ENCODE data around the gene TGFB2. TPM values are rescaled to one million over a fixed set of nuclear protein-coding genes. Genes with fewer than 3 reads are reported as not detected.

Gene TGFB2
- polyA plus RNA-seq, 1 donor (not counting 4 experiments of a cell fraction or from before 2014, with no cell fraction given), result 21.5 TPM

GRCh38 chr1:218349348-218350034 lies 4.4 kb downstream of the TGFB2 start:
- Histone ChIP-seq H3K79me2 (ENCODE audit: control insufficient read depth, insufficient read depth, low read length) (peaks cover 84% of the 10 kb centered on the region), H3K27me3 (ENCODE audit: control insufficient read depth, extremely low read depth, insufficient read depth, low read length) (no peaks in the 10 kb centered on the region), H3K27ac (ENCODE audit: control insufficient read depth, insufficient read depth, low read length) (no peak overlapping the region), H3K4me1 (ENCODE audit: control insufficient read depth, extremely low read depth, insufficient read depth, low read length) (peaks cover 27% of the 10 kb centered on the region), H4K20me1 (ENCODE audit: control insufficient read depth, extremely low read depth, insufficient read depth, low read length) (no peaks in the 10 kb centered on the region), H3K4me2 (ENCODE audit: control insufficient read depth, extremely low read depth, insufficient read depth, low read depth, low read length) (peak overlapping the region; percentile 86), H2AFZ (ENCODE audit: control insufficient read depth, low read length) (no peak overlapping the region), H3K36me3 (ENCODE audit: control insufficient read depth in 2 of 2, extremely low read depth in 1 of 2, insufficient read depth in 2 of 2, low read length in 2 of 2) (no peaks in the 10 kb centered on the region), H3K4me3 (ENCODE audit: control insufficient read depth in 2 of 3, extremely low read depth in 1 of 3, insufficient read depth in 2 of 3, low read depth in 1 of 3, low read length in 3 of 3) (peak overlapping the region; percentile 67 to 100 (median 93)), H3K9me1 (ENCODE audit: control insufficient read depth, extremely low read depth, insufficient read depth, low read length) (no peaks in the 10 kb centered on the region), H3K9ac (ENCODE audit: control insufficient read depth, extremely low read depth, insufficient read depth, low read length) (peak overlapping the region; percentile 46), H3K9me3 (ENCODE audit: control insufficient read depth, low read depth, low read length) (no peaks in the 10 kb centered on the region)
- DNase-seq (ENCODE audit: low read depth, low spot score) (no peak), FAIRE-seq (no peak)
- dilution Hi-C loops (cut with MboI; ENCODE audit: extremely low pct_ligation_motif_present, low sequenced_read_pairs), result no loop called here
- TF ChIP-seq EZH2 (IDR thresholded peaks at IDR 0.05; ENCODE audit: low read length) (no peak), CTCF (optimal IDR thresholded peaks at IDR 0.05 in 1 of 3, IDR thresholded peaks at IDR 0.05 in 1 of 3, conservative IDR thresholded peaks at IDR 0.05 in 1 of 3; ENCODE audit: extremely low read depth in 1 of 3, insufficient read depth in 2 of 3, low read length in 3 of 3) (no peak)

GRCh38 chr1:218350035-218350525 lies 4.9 kb downstream of the TGFB2 start:
- DNase-seq (ENCODE audit: low read depth, low spot score) (no peak), FAIRE-seq (no peak)
- dilution Hi-C loops (cut with MboI; ENCODE audit: extremely low pct_ligation_motif_present, low sequenced_read_pairs), result no loop called here
- Histone ChIP-seq H3K27me3 (ENCODE audit: control insufficient read depth, extremely low read depth, insufficient read depth, low read length) (no peaks in the 10 kb centered on the region), H3K9me3 (ENCODE audit: control insufficient read depth, low read depth, low read length) (no peaks in the 10 kb centered on the region), H3K27ac (ENCODE audit: control insufficient read depth, insufficient read depth, low read length) (no peak overlapping the region), H3K4me2 (ENCODE audit: control insufficient read depth, extremely low read depth, insufficient read depth, low read depth, low read length) (peak overlapping the region; percentile 86), H3K9ac (ENCODE audit: control insufficient read depth, extremely low read depth, insufficient read depth, low read length) (no peak overlapping the region), H3K4me3 (ENCODE audit: control insufficient read depth in 2 of 3, extremely low read depth in 1 of 3, insufficient read depth in 2 of 3, low read depth in 1 of 3, low read length in 3 of 3) (peak overlapping the region in 2 of 3 experiments; percentile 9 to 100), H4K20me1 (ENCODE audit: control insufficient read depth, extremely low read depth, insufficient read depth, low read length) (no peaks in the 10 kb centered on the region), H3K79me2 (ENCODE audit: control insufficient read depth, insufficient read depth, low read length) (peaks cover 90% of the 10 kb centered on the region), H2AFZ (ENCODE audit: control insufficient read depth, low read length) (no peak overlapping the region), H3K9me1 (ENCODE audit: control insufficient read depth, extremely low read depth, insufficient read depth, low read length) (no peaks in the 10 kb centered on the region), H3K36me3 (ENCODE audit: control insufficient read depth in 2 of 2, extremely low read depth in 1 of 2, insufficient read depth in 2 of 2, low read length in 2 of 2) (no peaks in the 10 kb centered on the region), H3K4me1 (ENCODE audit: control insufficient read depth, extremely low read depth, insufficient read depth, low read length) (peaks cover 24% of the 10 kb centered on the region)
- TF ChIP-seq CTCF (optimal IDR thresholded peaks at IDR 0.05 in 1 of 3, IDR thresholded peaks at IDR 0.05 in 1 of 3, conservative IDR thresholded peaks at IDR 0.05 in 1 of 3; ENCODE audit: extremely low read depth in 1 of 3, insufficient read depth in 2 of 3, low read length in 3 of 3), result no peak
- no peak for TF ChIP-seq EZH2 (IDR thresholded peaks at IDR 0.05; ENCODE audit: low read length)

Data from keratinocyte (primary cell).